Activated B cell treated with CpG ODN at 0.5 μM for 24 hours (primary cell): ENCODE measurements around the gene ANKRD39. TPM values are rescaled to one million over a fixed set of nuclear protein-coding genes. Genes with fewer than 3 reads are reported as not detected.

Experiments used
- ATAC-seq: fragments of 200-7000 bp; cut with Tn5 transposase; one replicate; pipeline ENCODE4 v1.10.0; 2021; ENCODE audit warnings: low read depth, mild to moderate bottlenecking, moderate library complexity
- CTCF ChIA-PET: fragments of 350-600 bp; sonication (Branson Sonifier 250); formaldehyde crosslinking; loops from one replicate; lab custom pipeline; 2021; ENCODE audit warnings: antibody characterized with exemption; lab: Charles Lee
- POLR2A ChIA-PET: fragments of 350-600 bp; sonication (Branson Sonifier 250); formaldehyde crosslinking; loops from one replicate; lab custom pipeline; 2021; ENCODE audit warnings: antibody characterized with exemption; lab: Charles Lee
- DNase-seq: peaks from one replicate; pipeline ENCODE4 v3.0.0; 2022
- H3K27ac Mint-ChIP-seq: one replicate; pipeline ENCODE4 v1.8.0; 2020; ENCODE audit warnings: mixed read lengths
- H3K27me3 Mint-ChIP-seq: one replicate; pipeline ENCODE4 v1.8.0; 2021; ENCODE audit warnings: mixed read lengths
- H3K36me3 Mint-ChIP-seq: one replicate; pipeline ENCODE4 v1.8.0; 2021; ENCODE audit warnings: low read depth, mixed read lengths
- H3K4me1 Mint-ChIP-seq: one replicate; pipeline ENCODE4 v1.8.0; 2021; ENCODE audit warnings: mixed read lengths
- H3K4me3 Mint-ChIP-seq: one replicate; pipeline ENCODE4 v1.8.0; 2020; ENCODE audit warnings: mild to moderate bottlenecking, mixed read lengths
- H3K9me3 Mint-ChIP-seq: one replicate; pipeline ENCODE4 v1.8.0; 2020; ENCODE audit warnings: mixed read lengths
- intact Hi-C: fragments of 100-400 bp; cut with micrococcal nuclease; formaldehyde crosslinking; loops from one replicate; pipeline ENCODE4 v1.15.1; 2024
- total RNA-seq: library from RNA; stranded (reverse); gene quantifications from 2 replicates; pipeline ENCODE4 v1.2.3, GENCODE V29; 2022
- TF ChIP-seq, protein P1 (sequence below): fragments of 200-600 bp; IDR thresholded peaks from one replicate; pipeline ENCODE4 v1.8.0; 2022; ENCODE audit warnings: antibody characterized with exemption, mild to moderate bottlenecking

Gene ANKRD39
- total RNA-seq, 1 donor from 2014 or later: 12.7 TPM

- no peaks in the 10 kb centered on the region for H3K27me3 Mint-ChIP-seq
- intact Hi-C loops: no loop called here
- no peak overlapping the region for H3K27ac Mint-ChIP-seq
- no peak for DNase-seq
- no peak for ATAC-seq
- TF ChIP-seq, protein P1, sequence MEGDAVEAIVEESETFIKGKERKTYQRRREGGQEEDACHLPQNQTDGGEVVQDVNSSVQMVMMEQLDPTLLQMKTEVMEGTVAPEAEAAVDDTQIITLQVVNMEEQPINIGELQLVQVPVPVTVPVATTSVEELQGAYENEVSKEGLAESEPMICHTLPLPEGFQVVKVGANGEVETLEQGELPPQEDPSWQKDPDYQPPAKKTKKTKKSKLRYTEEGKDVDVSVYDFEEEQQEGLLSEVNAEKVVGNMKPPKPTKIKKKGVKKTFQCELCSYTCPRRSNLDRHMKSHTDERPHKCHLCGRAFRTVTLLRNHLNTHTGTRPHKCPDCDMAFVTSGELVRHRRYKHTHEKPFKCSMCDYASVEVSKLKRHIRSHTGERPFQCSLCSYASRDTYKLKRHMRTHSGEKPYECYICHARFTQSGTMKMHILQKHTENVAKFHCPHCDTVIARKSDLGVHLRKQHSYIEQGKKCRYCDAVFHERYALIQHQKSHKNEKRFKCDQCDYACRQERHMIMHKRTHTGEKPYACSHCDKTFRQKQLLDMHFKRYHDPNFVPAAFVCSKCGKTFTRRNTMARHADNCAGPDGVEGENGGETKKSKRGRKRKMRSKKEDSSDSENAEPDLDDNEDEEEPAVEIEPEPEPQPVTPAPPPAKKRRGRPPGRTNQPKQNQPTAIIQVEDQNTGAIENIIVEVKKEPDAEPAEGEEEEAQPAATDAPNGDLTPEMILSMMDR: no peak
- ChIA-PET POLR2A (interaction anchor here (0.7 kb wide), 1 partner anchor 601 kb away, joined by 8 read pairs; no protein-coding TSS in a partner anchor), CTCF (no interaction called here)
- H3K4me1 Mint-ChIP-seq: peaks cover 5% of the 10 kb centered on the region
- no peaks in the 10 kb centered on the region for H3K9me3 Mint-ChIP-seq
- H3K36me3 Mint-ChIP-seq: no peaks in the 10 kb centered on the region
- H3K4me3 Mint-ChIP-seq: no peak overlapping the region
Observed at GRCh38 chr2:96899413-96899741, 41.6 kb upstream of the ANKRD39 start.

DNA sequence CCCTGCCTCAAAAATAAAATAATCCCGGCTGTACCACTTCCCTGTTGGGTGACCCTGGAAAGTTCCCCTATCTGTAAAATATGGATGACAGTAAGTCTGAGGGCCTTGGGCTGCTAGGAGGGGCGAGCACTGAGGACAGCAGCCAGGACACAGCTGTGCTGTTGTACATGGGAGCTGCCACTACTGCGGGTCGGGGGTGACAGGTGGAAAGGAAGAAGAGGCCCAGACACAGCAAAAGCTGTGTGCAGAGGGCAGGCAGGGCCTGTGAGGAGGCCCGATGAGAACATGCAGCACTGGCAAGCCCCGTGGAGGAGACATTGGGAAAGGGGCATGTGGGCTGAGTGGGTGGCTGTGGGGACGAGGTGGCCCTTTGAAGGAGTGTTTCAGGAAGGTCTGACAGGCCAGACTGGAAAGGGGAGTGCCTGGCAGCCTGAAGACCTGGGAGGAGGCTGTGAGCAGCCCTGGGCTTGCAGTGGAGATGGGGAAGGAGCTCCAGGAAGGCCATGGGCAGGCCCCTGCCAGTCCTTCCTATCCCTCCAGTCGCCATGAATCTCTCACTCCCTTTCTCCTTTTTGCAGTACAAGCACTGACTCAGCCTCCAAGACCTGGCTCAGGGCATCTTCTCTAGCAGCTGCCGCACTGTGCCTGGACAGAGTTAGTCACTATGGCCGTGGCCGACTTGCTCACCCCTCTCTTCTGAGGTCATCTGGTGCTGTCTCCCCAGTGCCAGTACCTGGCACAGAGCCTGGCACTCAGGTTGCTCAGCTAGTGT lies 41.0 kb upstream of the ANKRD39 start:
- Mint-ChIP-seq H3K36me3 (no peaks in the 10 kb centered on the region), H3K4me1 (peaks cover 2% of the 10 kb centered on the region), H3K4me3 (no peak overlapping the region), H3K9me3 (no peaks in the 10 kb centered on the region), H3K27me3 (no peaks in the 10 kb centered on the region), H3K27ac (no peak overlapping the region)
- POLR2A ChIA-PET: interaction anchor here (0.7 kb wide), 1 partner anchor 601 kb away, joined by 8 read pairs; no protein-coding TSS in a partner anchor
- intact Hi-C loops: no loop called here
- no peak for ATAC-seq
- DNase-seq: no peak
- CTCF ChIA-PET: no interaction called here
- TF ChIP-seq, protein P1: no peak

- TF ChIP-seq, protein P1: no peak
- H3K4me3 Mint-ChIP-seq: no peak overlapping the region
- ATAC-seq: no peak
- no peaks in the 10 kb centered on the region for H3K27me3 Mint-ChIP-seq
- DNase-seq: no peak
- ChIA-PET CTCF (no interaction called here), POLR2A (no interaction called here)
- H3K36me3 Mint-ChIP-seq: no peaks in the 10 kb centered on the region
- intact Hi-C loops: no loop called here
- H3K9me3 Mint-ChIP-seq: no peaks in the 10 kb centered on the region
- no peak overlapping the region for H3K27ac Mint-ChIP-seq
- H3K4me1 Mint-ChIP-seq: no peaks in the 10 kb centered on the region
Observed at GRCh38 chr2:96898135-96898505, 40.3 kb upstream of the ANKRD39 start.

- ChIA-PET POLR2A (no interaction called here), CTCF (no interaction called here)
- Mint-ChIP-seq H3K9me3 (no peaks in the 10 kb centered on the region), H3K36me3 (no peaks in the 10 kb centered on the region), H3K27me3 (no peaks in the 10 kb centered on the region), H3K27ac (no peak overlapping the region), H3K4me3 (no peak overlapping the region), H3K4me1 (no peaks in the 10 kb centered on the region)
- no peak for DNase-seq
- no peak for ATAC-seq
- intact Hi-C loops: no loop called here
- TF ChIP-seq, protein P1: no peak
Observed at GRCh38 chr2:96897491-96898134, 39.8 kb upstream of the ANKRD39 start.

GRCh38 chr2:96895746-96896651 lies 38.2 kb upstream of the ANKRD39 start:
- Mint-ChIP-seq H3K27me3 (no peaks in the 10 kb centered on the region), H3K36me3 (no peaks in the 10 kb centered on the region), H3K27ac (no peak overlapping the region), H3K9me3 (no peaks in the 10 kb centered on the region), H3K4me1 (no peaks in the 10 kb centered on the region), H3K4me3 (no peak overlapping the region)
- intact Hi-C loops: no loop called here
- no peak for DNase-seq
- no peak for ATAC-seq
- CTCF ChIA-PET: no interaction called here
- POLR2A ChIA-PET: no interaction called here
- TF ChIP-seq, protein P1: no peak
